AG09309 (cell line): ENCODE data around the gene CLEC16A.

Source experiments
- DNase-seq: peaks from one replicate; pipeline ENCODE4 v3.0.0-alpha.2; 2010; ENCODE audit warnings: low read depth
- H3K4me3 ChIP-seq: 2 replicates; pipeline ENCODE4 v1.5.1; 2011; ENCODE audit warnings: mild to moderate bottlenecking, low read depth, low read length, moderate library complexity; ENCODE audit not compliant: control insufficient read depth
- TF ChIP-seq, protein P1 (sequence below): IDR thresholded peaks from 2 replicates; pipeline ENCODE4 v1.5.1; 2011; ENCODE audit warnings: mild to moderate bottlenecking, low read depth, low read length, inconsistent platforms; ENCODE audit not compliant: insufficient read depth, control insufficient read depth; ENCODE audit errors: missing control alignments

CLEC16A gene

DNA sequence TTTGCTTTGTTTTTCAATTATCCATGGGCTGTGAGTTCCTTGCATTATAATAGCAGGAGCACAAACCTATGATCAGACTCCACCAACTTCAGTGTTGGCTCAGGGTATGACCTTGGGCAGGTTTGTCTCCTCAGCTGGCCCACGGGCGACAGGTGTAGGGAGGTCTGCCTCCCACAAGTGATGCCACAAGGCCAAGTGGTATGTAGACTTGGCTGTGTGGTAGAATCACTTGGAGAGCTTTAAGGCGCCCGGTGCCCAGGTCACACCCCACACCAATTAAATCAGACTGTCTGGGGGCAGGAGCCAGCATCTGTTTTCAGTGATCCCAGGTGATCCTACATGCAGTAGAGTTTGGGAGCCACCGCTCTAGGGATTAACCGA lies 153.4 kb downstream of the CLEC16A start:
- TF ChIP-seq, protein P1, sequence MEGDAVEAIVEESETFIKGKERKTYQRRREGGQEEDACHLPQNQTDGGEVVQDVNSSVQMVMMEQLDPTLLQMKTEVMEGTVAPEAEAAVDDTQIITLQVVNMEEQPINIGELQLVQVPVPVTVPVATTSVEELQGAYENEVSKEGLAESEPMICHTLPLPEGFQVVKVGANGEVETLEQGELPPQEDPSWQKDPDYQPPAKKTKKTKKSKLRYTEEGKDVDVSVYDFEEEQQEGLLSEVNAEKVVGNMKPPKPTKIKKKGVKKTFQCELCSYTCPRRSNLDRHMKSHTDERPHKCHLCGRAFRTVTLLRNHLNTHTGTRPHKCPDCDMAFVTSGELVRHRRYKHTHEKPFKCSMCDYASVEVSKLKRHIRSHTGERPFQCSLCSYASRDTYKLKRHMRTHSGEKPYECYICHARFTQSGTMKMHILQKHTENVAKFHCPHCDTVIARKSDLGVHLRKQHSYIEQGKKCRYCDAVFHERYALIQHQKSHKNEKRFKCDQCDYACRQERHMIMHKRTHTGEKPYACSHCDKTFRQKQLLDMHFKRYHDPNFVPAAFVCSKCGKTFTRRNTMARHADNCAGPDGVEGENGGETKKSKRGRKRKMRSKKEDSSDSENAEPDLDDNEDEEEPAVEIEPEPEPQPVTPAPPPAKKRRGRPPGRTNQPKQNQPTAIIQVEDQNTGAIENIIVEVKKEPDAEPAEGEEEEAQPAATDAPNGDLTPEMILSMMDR = no peak
- no peak overlapping the region for H3K4me3 ChIP-seq
- no peak for DNase-seq

DNA sequence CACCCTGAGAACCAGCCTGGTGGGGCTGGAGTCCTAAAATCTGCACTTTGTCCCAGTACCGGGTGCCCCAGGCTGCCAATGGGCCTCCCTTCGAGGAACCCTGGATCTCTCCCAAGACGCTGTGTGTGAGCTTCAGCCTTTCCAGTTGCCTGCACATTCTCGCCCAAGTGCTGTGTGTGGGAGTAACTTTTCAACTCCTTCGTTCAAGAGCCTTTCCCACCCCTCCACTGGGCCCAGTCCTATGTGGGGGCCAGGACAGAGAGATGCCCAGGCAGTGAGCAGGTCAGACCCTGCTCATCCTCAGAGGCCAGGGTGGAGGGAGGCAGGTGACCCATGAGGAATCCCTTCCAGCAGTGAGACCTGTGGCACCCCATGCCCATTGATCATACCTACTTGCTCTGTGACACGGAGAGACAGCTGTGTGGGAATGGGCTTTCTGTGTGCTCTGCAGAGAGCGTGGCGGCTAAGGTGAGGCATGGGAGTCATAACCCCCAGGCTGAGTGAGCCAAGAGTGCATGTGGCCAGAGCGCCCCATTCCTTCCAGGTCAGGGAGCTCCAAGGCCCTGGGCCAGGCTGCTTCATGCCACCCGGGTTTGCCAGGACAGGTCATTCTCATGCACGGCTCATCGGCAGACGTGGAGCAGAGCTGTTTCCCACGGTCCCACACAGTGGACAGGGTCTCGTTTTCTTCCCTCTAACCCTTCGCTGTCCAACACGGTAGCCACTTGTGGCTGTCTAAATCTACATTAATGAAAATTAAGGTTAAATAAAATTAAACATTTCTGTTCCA lies 154.4 kb downstream of the CLEC16A start:
- no peak overlapping the region for H3K4me3 ChIP-seq
- TF ChIP-seq, protein P1 = no peak
- no peak for DNase-seq

DNA sequence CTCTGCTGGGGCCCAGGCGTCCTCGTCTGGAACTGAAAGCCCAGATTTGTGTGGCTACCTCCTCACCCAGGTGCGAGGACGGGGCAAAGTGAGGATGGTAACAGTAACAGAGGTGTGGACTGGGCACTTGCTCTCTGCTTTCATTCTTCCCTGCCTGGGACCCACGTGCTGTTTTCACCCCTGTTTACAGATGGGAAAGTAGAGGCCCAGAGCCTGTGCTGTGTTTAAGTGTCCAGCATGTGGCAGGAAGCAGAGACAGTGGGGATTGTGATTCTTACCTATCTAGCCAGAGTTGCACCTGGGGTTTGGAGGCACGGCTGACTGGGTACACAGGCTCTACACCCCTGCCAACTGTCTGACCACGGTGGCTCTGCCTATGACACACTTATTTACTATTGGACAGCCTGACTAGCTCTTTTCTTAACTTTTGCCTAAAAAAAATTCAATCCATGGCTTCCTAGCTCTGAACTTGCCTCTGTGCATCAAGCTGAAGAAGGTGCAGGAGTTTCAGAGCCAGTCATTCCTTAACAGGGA lies 155.4 kb downstream of the CLEC16A start:
- TF ChIP-seq, protein P1 = no peak
- DNase-seq = no peak
- H3K4me3 ChIP-seq = no peak overlapping the region

DNA sequence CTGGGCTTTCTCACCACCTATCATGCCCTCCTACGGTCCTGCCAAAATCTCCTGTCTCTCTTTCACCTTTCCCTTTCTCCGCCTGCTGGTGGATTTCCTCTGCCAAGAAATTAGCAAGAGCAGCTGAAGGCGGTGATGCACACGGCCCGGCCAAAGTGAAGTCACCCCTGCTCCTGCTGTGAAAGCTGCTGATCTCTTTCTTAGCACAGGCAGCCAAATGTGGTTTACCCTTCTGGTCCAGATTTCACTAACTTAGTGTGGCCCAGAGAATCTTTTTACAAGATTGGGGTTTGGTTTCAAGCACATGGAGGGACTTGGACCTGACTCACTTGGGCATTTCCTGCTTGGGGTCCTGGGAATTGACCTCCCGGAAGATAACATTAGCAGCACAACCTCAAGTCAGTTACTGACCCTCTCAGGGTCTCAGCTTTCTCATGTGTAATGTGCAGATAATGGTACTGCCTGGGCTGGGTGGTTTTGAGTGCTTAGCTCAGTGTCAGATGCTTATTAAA lies 155.9 kb downstream of the CLEC16A start:
- H3K4me3 ChIP-seq = no peak overlapping the region
- TF ChIP-seq, protein P1 = peak; percentile 70
- peak; percentile 91 for DNase-seq

DNA sequence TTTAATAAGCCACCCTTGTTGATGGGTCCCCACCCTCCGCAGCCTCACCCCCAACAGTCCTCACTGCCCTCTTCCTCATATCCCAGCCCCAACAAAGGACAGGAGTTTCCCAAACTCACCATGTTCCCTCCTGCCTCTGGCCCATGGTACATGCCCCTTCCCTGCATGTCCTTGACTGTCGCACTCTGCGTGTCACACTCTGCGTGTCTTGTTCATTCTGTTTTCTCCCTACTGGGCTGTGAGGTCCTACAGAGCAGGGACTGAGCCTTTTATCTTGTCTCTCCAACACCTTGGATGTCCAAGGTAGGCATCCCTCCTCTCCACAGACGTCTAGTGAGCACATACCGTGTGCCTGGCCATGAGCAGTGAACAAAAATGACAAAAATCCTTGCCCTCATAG lies 156.9 kb downstream of the CLEC16A start:
- H3K4me3 ChIP-seq = no peak overlapping the region
- TF ChIP-seq, protein P1 = no peak
- DNase-seq = no peak

DNA sequence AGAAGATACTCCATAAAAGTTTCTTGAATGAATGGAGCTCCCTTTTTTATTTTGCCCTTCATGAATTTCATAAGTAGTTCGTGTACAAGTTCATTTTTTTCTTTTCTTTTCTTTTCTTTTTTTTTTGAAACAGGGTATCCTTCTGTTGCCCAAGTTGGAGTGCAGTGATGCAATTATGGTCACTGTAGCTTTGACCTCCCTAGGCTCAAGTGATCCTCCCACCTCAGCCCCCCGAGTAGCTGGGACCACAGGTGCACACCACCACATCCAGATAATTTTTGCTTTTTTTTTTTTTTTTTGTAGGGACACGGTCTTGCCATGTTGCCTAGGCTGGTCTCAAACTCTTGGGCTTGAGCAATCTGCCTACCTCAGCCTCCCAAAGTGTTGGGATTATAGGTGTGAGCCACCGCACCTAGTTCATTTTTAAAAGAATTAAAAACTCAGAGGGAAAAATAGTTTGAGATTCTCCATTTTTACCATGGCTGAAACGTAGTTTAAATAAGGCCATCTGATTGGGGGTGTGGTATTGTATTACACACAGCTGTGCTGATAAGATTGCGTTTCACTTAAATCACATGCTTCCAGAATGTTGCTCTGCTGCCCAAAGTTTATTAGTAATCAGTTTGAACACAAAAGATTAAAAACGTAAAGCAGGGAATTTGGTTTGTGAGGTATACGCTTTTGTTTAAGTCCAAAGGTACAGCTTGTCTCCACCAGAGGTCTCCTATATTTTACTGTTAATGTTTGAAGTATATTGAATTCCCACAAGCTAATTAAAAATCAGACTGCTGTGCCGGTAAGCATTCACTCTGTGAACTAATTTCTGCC lies 157.5 kb downstream of the CLEC16A start:
- no peak overlapping the region for H3K4me3 ChIP-seq
- DNase-seq = no peak
- TF ChIP-seq, protein P1 = no peak
